ENCODE measurements around the gene RBL2.
A peak's percentile ranks its signal among the peaks of the same experiment; 100 is the strongest.

Gene RBL2

DNA sequence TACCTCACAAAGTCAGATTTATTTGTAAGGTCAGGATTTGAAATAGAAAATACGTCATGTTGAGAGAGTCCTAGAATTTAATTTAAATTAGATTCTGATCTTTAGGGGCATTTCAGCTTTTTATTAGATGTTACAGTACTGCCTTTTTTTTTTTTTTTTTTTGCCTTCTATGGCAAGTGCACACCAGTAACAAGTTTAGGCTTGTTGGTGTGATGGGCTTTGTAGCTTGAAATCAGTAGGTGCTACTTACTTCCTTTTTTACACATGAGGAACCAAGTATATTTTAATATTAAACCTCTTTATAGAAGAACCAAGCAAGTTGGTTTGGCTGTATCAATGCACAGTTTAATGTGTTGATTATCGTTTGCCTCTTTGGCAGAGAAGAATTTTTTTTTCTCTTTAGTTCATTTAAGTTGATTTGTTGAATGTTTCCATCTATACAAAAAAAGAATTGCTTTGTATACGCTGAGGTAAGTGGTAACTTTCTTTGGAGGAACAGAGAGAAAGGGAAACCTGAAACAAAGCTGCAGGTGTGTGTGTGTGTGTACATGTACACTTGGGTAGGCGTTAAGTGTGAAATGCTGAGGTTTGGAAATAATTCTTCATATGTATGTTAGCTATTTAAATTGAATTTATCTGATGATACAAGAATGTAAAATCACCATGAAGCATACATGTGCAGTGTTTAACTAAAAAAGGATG is 15.7 kb downstream of the RBL2 start:
- DNase-seq (ENCODE audit: low read depth in 2 of 2) = no peak

DNA sequence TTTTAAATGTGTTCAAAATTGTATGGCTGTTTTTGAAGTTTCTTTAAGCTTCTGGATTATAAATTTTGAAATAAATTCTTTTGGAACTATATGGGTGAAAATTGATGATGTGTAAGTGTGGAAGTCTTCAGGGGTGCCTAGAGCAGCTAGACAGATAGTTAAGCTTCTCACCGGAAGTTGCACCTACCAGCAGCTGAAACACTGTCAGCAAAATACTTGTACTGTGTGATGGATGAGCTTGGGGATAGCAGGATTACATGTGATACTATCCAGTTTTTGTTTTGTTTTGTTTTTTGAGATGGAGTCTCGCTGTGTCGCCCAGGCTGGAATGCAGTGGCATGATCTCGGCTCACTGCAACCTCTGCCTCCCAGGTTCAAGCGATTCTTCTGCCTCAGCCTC is 19.7 kb downstream of the RBL2 start:
- no peak for DNase-seq (ENCODE audit: low read depth in 2 of 2)

DNA sequence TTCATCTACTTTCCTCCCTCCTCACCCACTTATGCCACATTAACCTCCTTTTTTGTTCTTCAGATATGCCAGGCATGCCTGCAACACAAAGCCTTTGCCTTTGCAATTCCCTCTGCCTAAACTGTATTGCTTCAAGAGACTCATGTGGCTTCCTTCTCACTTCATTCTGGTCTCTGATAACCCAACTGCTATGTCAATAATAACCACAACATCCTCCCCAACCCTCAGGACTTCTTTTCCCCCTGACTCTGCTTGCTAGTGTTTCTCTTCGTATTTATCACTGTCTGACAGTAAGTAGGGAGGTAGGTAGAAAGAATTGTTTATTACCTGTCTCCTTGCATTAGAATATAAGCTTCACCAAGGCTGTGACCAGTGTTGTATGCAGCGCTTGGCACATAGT is 22.4 kb downstream of the RBL2 start:
- DNase-seq (ENCODE audit: low read depth in 2 of 2) = no peak

DNA sequence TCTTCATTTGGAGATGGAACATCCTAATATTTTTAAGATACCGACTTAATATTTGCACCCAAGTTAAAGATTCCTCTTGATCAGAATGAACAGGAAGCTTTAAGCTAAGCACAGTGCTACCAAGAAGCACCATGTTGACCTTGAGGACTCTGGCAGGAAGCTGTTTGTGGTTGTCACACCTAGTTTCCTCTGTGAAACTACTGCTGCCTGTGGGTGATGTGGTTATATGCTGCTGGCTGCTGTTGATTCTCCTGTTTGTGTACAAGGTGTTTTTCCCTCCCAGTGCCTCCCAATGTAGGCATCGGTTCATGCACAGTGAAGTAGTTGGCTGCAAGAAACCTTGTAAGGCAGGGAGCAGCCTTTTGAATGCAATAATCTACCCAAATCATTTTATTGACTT is 23.4 kb downstream of the RBL2 start:
- DNase-seq (ENCODE audit: low read depth in 2 of 2) = peak; percentile 11 to 43

DNA sequence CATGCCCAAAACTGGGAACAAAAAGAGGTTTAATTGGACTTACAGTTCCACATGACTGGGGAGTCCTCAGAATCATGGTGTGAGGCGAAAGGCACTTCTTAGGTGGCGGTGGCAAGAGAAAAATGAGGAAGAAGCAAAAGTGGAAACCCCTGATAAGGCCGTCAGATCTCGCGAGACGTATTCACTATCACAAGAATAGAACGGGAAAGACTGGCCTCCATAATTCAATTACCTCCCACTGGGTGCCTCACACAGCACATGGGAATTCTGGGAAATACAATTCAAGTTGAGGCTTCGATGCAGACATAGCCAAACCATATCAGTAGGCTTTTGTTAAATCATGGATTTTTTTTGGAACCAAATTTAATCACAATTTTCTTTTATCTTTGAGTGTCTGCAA is 24.4 kb downstream of the RBL2 start:
- no peak for DNase-seq (ENCODE audit: low read depth in 2 of 2)

DNA sequence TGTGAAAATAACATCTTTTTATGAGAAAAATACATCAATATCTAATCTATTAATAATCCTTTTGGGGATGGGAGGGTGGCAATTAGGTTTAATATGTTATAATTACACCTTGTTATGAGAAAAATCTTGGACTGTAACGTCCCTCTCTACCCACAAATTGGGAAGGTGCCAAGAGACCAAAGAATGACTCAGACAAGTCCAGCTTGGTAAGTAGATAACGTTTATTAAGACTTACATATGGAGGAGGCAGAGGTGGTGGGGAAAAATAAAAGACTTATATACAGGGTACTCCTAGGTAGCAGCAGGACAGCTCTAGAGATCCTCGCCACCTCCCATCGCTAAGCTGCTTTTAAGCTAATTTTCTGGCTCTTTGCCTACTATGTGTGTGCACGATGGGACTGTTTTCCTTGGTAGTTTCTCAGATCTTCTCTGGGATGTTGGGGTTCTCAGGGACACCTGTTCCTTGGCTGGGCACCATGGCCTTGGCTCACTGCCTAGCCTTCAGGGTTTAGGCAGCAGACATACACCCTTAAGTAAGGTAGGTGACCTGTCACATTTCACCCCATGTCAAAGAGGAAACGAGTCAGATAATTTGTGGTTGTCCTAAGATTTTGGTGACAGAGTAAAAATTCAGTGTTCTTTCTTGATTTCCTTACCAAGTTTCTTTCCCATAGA is 31.5 kb downstream of the RBL2 start:
- DNase-seq (ENCODE audit: low read depth in 2 of 2) = no peak

DNA sequence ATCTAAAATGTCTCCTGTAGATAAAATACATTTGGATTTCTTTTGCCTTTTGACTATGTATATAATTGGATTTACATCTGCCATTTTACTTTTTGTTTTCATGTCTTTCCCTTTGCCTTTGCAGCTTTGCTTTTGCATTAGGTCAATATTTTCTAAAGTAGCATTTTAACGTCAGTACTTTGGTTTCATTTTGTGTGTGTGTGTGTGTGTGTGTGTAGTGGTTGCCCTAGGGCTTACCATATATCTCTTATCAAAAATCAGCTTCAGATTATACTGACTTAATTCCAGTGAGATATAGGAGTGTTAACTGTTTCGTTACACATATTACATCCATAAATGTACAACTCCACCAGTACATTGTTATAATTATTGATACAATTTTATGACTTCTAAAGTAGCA is 42.6 kb downstream of the RBL2 start:
- no peak for DNase-seq (ENCODE audit: low read depth in 2 of 2)

DNA sequence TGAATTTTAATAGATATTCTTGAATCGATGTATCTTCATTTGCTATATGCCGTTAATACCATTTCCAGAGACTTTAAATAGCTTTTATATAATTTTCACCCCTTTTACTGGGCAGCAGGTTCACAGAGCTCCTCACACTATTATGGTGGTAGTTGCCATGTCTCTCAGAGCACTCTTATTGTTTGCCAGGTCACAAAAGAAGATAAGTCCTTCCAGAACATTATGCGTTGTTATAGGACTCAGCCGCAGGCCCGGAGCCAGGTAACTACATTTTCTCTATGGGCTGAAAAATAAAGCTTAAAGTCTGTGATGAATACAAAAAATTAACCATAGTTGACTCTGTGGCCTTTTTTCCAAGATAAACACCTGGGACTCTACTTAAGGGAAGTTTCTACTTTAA is 44.7 kb downstream of the RBL2 start:
- DNase-seq (ENCODE audit: low read depth in 2 of 2) = no peak

DNA sequence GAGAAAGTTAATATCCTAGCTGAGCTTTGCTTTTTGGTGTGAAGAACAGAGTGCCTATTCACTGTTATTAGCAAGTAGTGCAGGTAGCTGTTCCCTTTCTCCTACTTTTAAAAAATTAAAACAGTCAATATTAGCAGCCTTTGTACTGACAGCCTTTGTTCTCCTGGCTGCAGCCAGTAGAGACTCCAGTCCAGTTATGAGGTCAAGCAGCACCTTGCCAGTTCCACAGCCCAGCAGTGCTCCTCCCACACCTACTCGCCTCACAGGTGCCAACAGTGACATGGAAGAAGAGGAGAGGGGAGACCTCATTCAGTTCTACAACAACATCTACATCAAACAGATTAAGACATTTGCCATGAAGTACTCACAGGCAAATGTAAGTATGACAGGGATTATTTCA is 46.1 kb downstream of the RBL2 start:
- DNase-seq (ENCODE audit: low read depth in 2 of 2) = no peak

DNA sequence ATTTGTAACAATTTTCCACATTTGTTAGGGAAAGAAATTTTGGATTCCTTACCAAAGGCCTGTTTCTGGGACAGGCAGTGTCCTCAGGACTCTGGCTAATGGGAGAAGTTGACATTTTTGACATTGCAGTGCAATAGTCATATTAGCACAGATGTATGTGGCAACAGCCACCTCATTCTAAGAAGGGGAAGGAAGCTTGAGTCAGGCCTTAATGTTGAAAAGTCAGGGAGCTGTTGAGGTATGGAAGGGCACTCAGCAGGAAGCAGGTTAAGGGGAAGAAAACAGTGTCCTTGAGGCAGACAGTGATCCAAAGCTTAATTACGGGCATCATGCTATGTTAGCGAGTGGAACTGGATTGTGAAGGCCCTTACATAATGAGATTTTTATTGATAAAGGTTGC is 47.9 kb downstream of the RBL2 start:
- no peak for DNase-seq (ENCODE audit: low read depth in 2 of 2)

DNA sequence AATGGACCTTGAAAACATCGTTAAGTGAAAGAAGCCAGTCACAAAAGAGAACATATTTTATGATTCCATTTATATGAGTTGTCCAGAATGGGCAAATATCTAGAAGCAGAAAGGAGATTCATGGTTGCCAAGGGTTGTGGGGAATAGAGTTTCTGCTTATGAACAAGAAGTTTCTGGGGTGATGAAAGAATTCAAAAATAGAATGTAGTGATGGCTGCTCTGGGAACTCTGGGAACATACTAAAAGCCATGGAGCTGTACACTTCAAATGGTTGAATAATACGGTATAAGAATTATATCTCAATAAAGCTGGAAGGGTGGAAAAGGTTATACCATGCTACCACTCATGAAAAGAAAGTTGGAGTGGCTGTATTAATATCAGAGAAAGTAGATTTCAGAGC is 50.3 kb downstream of the RBL2 start:
- DNase-seq (ENCODE audit: low read depth in 2 of 2) = no peak

DNA sequence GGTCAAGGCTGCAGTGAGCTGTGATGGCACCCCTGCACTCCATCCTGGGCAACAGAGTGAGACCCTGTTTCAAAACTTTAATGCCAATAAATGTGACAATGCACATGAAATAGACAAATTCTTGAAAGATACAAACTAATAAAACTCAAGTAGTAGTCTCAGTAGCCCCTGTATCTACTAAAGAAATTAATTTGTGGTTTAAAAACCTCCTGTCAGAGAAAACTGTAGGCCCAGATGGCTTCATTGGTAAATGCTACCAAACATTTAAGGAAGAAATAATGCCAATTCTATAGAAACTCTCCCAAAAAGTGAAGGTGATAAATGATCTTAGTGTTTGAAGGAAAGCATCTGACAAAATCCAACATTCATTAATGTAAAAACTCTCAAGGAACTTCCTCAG is 52.0 kb downstream of the RBL2 start:
- DNase-seq (ENCODE audit: low read depth in 2 of 2) = no peak

DNA sequence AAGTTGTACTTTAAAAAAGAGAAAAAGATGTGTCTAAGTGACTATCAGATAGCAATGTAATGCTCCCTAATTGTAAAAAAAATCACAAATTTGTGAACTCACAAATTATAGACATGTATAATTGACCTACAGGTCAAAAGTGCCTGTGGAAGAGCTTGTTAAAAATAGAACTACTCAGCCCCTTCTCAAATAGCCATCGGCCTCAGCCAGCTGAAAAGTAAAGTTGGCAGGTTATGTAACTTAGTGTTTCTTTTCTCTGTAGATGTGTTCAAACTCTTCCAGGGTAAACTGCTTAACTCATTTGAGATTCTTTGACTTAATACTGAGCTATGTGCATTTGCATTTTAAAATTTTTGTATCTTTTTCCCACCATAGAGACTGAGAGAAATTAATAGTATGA is 55.5 kb downstream of the RBL2 start:
- DNase-seq (ENCODE audit: low read depth in 2 of 2) = no peak

DNA sequence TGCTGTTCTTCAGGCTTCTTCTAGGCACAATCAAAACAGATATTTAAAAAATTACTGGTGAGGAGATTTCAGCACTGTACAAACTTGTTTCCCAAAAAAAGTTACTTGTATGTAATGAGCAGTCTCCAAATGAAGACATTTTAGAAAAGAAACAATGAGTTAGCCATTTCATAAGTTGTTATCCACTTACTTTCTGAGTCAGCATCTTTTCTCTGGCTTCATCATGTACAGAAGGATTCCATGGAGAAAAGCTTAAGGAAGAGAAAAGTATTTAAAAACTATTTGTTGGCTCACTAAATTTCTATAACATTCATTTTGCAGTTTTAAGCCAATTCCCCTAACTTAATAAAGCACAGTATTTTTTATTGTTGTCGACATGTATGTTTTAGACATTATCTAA is 58.2 kb downstream of the RBL2 start:
- no peak for DNase-seq (ENCODE audit: low read depth in 2 of 2)

DNA sequence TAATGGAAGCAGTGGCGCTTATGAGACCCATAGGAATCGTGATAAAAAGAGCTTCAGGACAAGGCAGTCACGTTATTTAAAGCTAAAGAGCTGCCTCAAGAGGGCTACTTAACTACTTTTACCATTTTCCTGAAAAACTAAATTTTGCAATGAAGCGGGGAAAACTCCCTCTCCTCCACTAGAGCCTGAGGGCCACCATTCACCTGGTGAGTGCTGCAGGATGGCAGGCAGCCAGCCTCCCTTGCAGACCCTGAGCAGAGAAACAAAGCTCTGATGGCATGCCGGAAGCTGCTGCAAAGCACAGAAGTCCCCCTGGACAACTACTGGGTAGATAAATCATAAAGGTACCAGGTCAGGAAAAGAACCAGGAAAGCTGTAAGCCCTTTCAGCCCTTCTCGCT is 60.4 kb downstream of the RBL2 start:
- DNase-seq (ENCODE audit: low read depth in 2 of 2) = no peak

DNA sequence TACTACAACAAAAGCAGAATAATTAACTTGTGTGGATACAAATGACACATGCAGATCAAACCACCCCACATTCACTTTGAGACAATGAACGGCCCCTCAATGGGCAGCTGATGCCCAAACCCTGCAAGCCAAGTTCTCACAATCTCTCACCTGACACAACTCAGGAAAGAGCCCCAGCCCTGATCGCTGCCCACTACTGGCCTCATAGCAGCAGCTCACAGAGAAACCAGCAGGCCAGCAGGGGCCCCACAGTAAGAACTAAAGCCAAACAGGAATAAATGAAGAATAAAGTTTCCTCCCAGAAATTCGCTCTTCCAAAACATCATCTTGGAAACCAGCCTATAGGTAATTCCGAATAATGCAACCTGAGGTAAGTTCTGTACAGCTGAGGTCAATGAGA is 61.1 kb downstream of the RBL2 start:
- DNase-seq (ENCODE audit: low read depth in 2 of 2) = no peak

DNA sequence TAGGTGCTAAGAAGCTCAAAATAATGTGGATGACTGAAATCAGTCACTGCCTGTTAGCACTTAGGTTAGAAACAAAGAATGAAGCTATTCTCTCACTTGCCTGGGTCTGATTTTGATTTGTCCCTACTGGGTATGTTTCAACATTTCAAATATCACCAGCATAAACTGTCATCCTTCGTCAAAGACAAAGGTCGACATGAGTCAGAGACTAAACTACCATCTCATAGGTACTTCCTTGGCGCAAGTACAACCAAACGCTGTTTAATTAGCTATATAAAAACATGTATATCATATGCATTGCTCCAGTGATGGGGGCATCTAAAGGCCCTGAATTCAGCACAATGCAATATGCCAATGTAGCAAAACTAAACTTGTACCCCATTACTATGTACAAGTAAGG is 64.7 kb downstream of the RBL2 start:
- no peak for DNase-seq (ENCODE audit: low read depth in 2 of 2)

DNA sequence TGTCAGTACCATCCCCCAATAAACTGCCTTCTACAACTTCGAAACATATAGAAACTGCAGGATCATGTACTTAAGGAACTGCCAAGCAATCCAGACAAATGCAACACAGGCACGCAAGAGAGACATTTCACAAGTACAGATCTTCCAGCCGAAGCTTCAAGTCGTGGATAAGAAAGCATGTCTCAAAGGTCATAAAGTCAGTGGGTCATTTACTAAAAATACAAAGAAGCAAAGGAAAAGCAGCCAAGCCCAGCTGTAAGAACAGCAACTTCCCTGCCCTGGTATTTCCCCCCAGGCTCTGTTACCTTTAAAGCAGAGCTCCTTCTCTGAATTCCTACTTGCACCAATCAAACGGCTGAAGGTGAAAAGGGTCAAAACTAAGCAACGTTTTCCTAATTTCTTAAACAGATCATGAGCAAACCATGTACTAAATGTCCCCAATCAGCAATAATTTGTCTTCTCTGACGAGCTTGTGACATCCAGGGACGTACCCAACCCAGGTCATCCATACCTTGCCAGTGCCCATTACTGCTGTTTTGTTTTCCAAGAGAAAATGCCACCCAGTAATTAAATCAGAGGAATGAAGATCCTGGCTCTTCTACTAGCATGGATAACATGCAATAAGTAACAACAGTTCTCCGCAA is 67.1 kb downstream of the RBL2 start:
- DNase-seq (ENCODE audit: low read depth in 2 of 2) = no peak

DNA sequence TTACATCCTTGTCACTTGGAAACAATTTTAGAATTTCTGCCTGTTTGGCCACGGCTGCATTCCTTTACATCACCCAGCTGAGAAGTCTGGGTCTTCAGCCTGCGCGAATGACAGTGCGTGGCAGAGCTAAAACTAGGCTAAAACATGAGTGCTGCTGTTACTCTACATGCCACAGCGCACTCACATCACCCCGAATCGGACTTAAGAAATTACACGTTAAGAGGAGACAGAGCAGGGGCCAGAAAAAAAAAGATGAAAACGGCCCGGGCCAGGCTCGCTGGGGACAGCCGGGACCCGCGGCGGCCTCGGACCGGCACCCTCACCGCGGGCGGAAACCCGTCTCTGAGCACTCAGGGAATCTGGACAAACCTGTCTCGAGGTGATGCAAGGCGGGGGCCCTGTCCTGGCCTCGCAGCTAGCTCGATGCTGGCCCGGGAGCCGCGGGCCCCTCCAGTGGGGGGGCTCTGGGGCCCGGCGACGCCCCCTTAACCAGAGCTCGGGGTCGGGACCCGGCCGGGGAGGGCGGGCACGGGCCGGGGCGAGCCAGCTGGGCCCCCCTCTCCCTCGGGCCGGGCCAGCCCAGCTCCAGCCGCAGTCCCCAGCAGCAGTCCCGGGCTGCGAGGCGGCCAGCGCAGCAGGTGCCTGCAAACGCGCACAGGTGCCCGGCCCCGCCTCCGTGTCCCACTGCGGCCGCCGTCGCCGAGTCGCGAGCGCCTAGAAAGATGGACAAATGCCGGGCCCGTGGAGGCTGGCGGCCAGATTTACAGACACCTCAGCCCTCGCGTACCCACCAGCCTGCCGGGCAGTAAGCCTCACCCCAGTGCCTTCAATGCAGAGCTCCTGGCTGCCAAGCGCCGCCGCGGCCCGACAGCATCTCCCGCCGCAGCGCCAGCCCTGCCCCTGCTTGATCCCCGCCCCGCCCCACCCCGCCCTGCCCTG is 68.3 kb downstream of the RBL2 start, which contains the start of gene AKTIP:
AKTIP (minus strand) TSS at position 879 of the 939 bp plus-strand sequence. CDS start 2,950 bp downstream, outside the sequence.
- DNase-seq (ENCODE audit: low read depth in 2 of 2) = peak; percentile 57 to 63

DNA sequence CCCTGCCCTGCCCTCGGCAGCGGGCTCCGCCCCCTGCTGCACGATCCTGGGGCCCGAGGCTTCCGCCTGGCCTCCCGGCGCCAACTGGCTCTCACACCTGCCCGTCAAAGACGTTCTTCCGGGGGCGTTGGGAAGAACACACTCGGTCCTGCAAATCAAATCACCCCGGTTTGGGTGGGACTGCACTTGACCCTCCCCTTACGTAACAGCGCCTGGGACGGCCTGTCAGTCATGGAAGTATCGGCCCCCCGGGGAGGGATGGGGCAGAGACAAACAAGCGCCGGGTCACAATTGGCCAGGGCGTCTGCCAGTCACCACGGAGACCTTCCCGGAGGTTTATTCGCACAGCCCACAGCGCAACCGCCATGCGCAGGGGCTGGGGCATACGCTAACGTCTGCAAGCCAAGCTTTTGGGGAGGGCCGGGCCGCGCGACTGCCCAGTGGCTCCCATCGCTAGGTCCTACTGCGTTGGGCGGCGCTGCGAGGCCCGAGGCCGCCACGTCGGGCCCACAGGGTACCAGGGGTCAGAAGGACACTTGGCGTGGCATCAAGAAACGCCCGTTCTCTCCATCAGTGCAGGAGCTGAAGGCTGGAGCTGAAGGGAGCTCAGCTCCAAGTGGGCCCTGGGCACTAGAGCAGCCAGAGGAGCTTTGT is 69.1 kb downstream of the RBL2 start:
- DNase-seq (ENCODE audit: low read depth in 2 of 2) = peak; percentile 99 to 100

DNA sequence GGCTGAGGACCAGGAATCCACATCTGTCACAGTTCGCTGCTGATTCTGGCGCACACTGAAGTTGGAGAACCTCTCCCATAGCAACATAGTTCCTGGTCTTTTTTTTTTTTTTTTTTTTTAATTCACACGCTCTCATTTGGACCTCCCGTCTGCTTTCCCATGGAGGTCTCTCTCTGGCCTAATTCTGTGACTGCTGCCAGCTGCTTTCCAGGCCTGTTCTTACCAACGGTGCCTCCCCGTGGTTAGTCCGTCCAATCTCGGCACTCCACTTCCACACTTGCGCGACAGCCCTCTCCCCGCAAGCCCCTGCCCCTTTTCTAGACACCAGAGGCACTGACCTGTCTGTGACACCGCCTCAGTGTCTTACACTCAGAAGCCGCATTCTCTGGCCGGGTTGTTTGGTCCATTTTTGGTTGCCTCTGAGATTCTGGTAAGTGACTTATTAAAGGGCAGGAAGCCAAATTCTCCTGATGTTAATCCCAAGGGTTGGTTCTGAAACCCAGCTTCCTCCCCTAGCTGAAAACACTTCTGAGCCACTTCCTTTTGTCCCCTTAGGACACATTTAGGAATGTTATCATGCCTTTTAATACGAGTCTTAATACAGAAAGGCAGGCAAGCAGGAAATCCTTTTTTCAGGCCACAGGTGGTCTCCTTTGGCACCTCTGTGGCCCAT is 69.9 kb downstream of the RBL2 start:
- no peak for DNase-seq (ENCODE audit: low read depth in 2 of 2)

Measured in stimulated activated CD4-positive, alpha-beta T cell treated with anti-CD3 and anti-CD28 coated beads, Interleukin-4, amount 100 ng/mL, for 48 hours (primary cell).